Caco-2 (cell line): ENCODE measurements around the gene SMPDL3A. TPM values are rescaled to one million over a fixed set of nuclear protein-coding genes. Genes with fewer than 3 reads are reported as not detected.

Source experiments
- BruUV-seq: library from RNA; stranded (reverse); fragments of 400-500 nt; replicated peaks from 2 replicates; lab custom pipeline; 2021; lab: Mats Ljungman, UMichigan
- CTCF ChIA-PET: fragments of 300-600 bp; sonication (Branson Sonifier 250); formaldehyde crosslinking; loops from one replicate; lab custom pipeline; 2022; ENCODE audit warnings: antibody characterized with exemption; lab: Charles Lee
- POLR2A ChIA-PET: fragments of 300-600 bp; sonication (Branson Sonifier 250); formaldehyde crosslinking; loops from one replicate; lab custom pipeline; 2022; ENCODE audit warnings: antibody characterized with exemption; lab: Charles Lee
- DNase-seq, 2 experiments: peaks; one replicate each; pipeline versions ENCODE4 v3.0.0 to v3.0.0-alpha.2; 2020 to 2022
- H3K27me3 ChIP-seq: replicated peaks from 2 replicates; pipeline ENCODE4 v1.6.0; 2011; ENCODE audit warnings: low read length; ENCODE audit not compliant: control insufficient read depth, insufficient read depth
- H3K36me3 ChIP-seq: 2 replicates; pipeline ENCODE4 v1.5.1; 2011; ENCODE audit warnings: low read length; ENCODE audit not compliant: control insufficient read depth, insufficient read depth
- H3K4me1 ChIP-seq: fragments of 250-450 bp; sonication (Bioruptor Pico); 2 replicates; pipeline ENCODE4 v1.5.1; 2020; ENCODE audit warnings: mild to moderate bottlenecking
- H3K4me3 ChIP-seq: 2 replicates; pipeline ENCODE4 v1.5.1; 2011; ENCODE audit warnings: low read depth, mild to moderate bottlenecking, control low read depth, low read length
- H3K9me3 ChIP-seq: fragments of 250-450 bp; sonication (Bioruptor Pico); 2 replicates; pipeline ENCODE4 v1.5.1; 2020; ENCODE audit warnings: mild to moderate bottlenecking, moderate library complexity
- H3K27ac Mint-ChIP-seq: one replicate; pipeline ENCODE4 v1.8.0; 2022; ENCODE audit warnings: mixed read lengths; ENCODE audit not compliant: unreplicated experiment
- H3K27me3 Mint-ChIP-seq: one replicate; pipeline ENCODE4 v1.8.0; 2022; ENCODE audit warnings: mixed read lengths; ENCODE audit not compliant: insufficient read depth, unreplicated experiment
- H3K36me3 Mint-ChIP-seq: one replicate; pipeline ENCODE4 v1.8.0; 2022; ENCODE audit warnings: mild to moderate bottlenecking, mixed read lengths; ENCODE audit not compliant: insufficient read depth, unreplicated experiment
- H3K4me1 Mint-ChIP-seq: one replicate; pipeline ENCODE4 v1.8.0; 2022; ENCODE audit warnings: low read depth, mixed read lengths; ENCODE audit not compliant: unreplicated experiment
- H3K4me3 Mint-ChIP-seq: one replicate; pipeline ENCODE4 v1.8.0; 2022; ENCODE audit warnings: mild to moderate bottlenecking, moderate library complexity, mixed read lengths; ENCODE audit not compliant: unreplicated experiment
- H3K9me3 Mint-ChIP-seq: one replicate; pipeline ENCODE4 v1.8.0; 2022; ENCODE audit warnings: mixed read lengths; ENCODE audit not compliant: unreplicated experiment
- CTCF ChIP-seq, 2 experiments: fragments of 200-600 bp in 1 of 2; IDR thresholded peaks; 1 replicate in 1 of 2; 2 replicates in 1 of 2; pipeline versions ENCODE4 v1.5.1 to v1.8.0; 2011 to 2022; ENCODE audit warnings: antibody characterized with exemption in 1 of 2, control low read depth in 1 of 2, inconsistent platforms in 1 of 2, low read depth in 1 of 2, low read length in 1 of 2, mild to moderate bottlenecking in 1 of 2, moderate library complexity in 1 of 2; ENCODE audit not compliant: insufficient read depth in 1 of 2, severe bottlenecking in 1 of 2, unreplicated experiment in 1 of 2
- intact Hi-C: fragments of 100-400 bp; cut with micrococcal nuclease; formaldehyde crosslinking; loops from one replicate; pipeline ENCODE4 v1.10.0; 2022; ENCODE audit not compliant: unreplicated experiment
- total RNA-seq: library from RNA; stranded (reverse); gene quantifications from 2 replicates; pipeline ENCODE4 v1.2.3, GENCODE V29; 2022

Gene SMPDL3A
- total RNA-seq, 1 experiment from 2014 or later: 21.7 TPM

- ChIA-PET POLR2A (no interaction called here), CTCF (no interaction called here)
- Mint-ChIP-seq H3K4me1 (peaks cover 27% of the 10 kb centered on the region), H3K4me3 (no peak overlapping the region), H3K36me3 (no peaks in the 10 kb centered on the region), H3K9me3 (peaks cover 32% of the 10 kb centered on the region), H3K27me3 (no peaks in the 10 kb centered on the region), H3K27ac (peak overlapping the region; percentile 10)
- intact Hi-C loops: no loop called here
- H3K9me3 ChIP-seq: no peaks in the 10 kb centered on the region
- TF ChIP-seq CTCF (IDR thresholded peaks at IDR 0.05; ENCODE audit: insufficient read depth in 1 of 2, low read depth in 1 of 2, low read length in 1 of 2, severe bottlenecking in 1 of 2, unreplicated experiment in 1 of 2): no peak
- no TSS peak for BruUV-seq
- peak; percentile 16 to 39 for DNase-seq
- no peak overlapping the region for H3K4me3 ChIP-seq
- no peaks in the 10 kb centered on the region for H3K36me3 ChIP-seq
- no peaks in the 10 kb centered on the region for H3K27me3 ChIP-seq
- peaks cover 18% of the 10 kb centered on the region for H3K4me1 ChIP-seq
Measured at GRCh38 chr6:122755901-122756300, 33.2 kb upstream of the SMPDL3A start.

- DNase-seq: no peak
- H3K27me3 ChIP-seq: no peaks in the 10 kb centered on the region
- Mint-ChIP-seq H3K36me3 (no peaks in the 10 kb centered on the region), H3K4me3 (no peak overlapping the region), H3K4me1 (peaks cover 18% of the 10 kb centered on the region), H3K27ac (no peak overlapping the region), H3K9me3 (peaks cover 32% of the 10 kb centered on the region), H3K27me3 (no peaks in the 10 kb centered on the region)
- intact Hi-C loops: no loop called here
- H3K4me3 ChIP-seq: no peak overlapping the region
- ChIA-PET CTCF (no interaction called here), POLR2A (no interaction called here)
- no peaks in the 10 kb centered on the region for H3K9me3 ChIP-seq
- TF ChIP-seq CTCF (IDR thresholded peaks at IDR 0.05; ENCODE audit: insufficient read depth in 1 of 2, low read depth in 1 of 2, low read length in 1 of 2, severe bottlenecking in 1 of 2, unreplicated experiment in 1 of 2): no peak
- BruUV-seq: no TSS peak
- H3K36me3 ChIP-seq: no peaks in the 10 kb centered on the region
- H3K4me1 ChIP-seq: peaks cover 14% of the 10 kb centered on the region
Measured at GRCh38 chr6:122758927-122759334, 30.1 kb upstream of the SMPDL3A start.

- Histone ChIP-seq H3K4me1 (peaks cover 14% of the 10 kb centered on the region), H3K27me3 (no peaks in the 10 kb centered on the region), H3K9me3 (no peaks in the 10 kb centered on the region), H3K36me3 (no peaks in the 10 kb centered on the region), H3K4me3 (no peak overlapping the region)
- intact Hi-C loops: no loop called here
- ChIA-PET POLR2A (no interaction called here), CTCF (no interaction called here)
- Mint-ChIP-seq H3K9me3 (peaks cover 20% of the 10 kb centered on the region), H3K27ac (no peak overlapping the region), H3K27me3 (no peaks in the 10 kb centered on the region), H3K4me3 (no peak overlapping the region), H3K36me3 (no peaks in the 10 kb centered on the region), H3K4me1 (peaks cover 18% of the 10 kb centered on the region)
- no TSS peak for BruUV-seq
- TF ChIP-seq CTCF (IDR thresholded peaks at IDR 0.05; ENCODE audit: insufficient read depth in 1 of 2, low read depth in 1 of 2, low read length in 1 of 2, severe bottlenecking in 1 of 2, unreplicated experiment in 1 of 2): no peak
- DNase-seq: no peak
Measured at GRCh38 chr6:122760330-122760729, 28.7 kb upstream of the SMPDL3A start.
